ENCODE measurements around the gene HAPLN3.

- no peak for TF ChIP-seq CTCF (IDR thresholded peaks at IDR 0.05)
- no peak for TF ChIP-seq EZH2 (IDR thresholded peaks at IDR 0.05)
- no peak for TF ChIP-seq EZH2phosphoT487 (IDR thresholded peaks at IDR 0.05)
Observed at GRCh38 chr15:88908123-88908522, 12.8 kb upstream of the HAPLN3 start.
